ENCODE results near the gene NTS.

GRCh38 chr12:85825746-85826145 is 48.3 kb upstream of the NTS start:
- TF ChIP-seq EZH2 (IDR thresholded peaks at IDR 0.05; ENCODE audit: borderline replicate concordance, insufficient read depth, low read length, poor library complexity, severe bottlenecking) (no peak), POLR2AphosphoS5 (IDR thresholded peaks at IDR 0.05) (no peak), MXI1 (conservative IDR thresholded peaks at IDR 0.05; ENCODE audit: poor library complexity, severe bottlenecking) (no peak)

All from neural cell (in vitro differentiated cells).